NOMO-1 (cell line): Measurements from ENCODE around the gene NPIPB2.

Source experiments
- DNase-seq, 2 experiments: peaks; one replicate each; lab custom pipeline; 2025; ENCODE audit not compliant: unreplicated experiment in 2 of 2; lab: John Stamatoyannopoulos, UW

NPIPB2 gene

GRCh38 chr16:11907160-11907970 is 34.5 kb downstream of the NPIPB2 start:
- DNase-seq, result no peak

- no peak for DNase-seq
Observed at GRCh38 chr16:11903906-11904305, 37.9 kb downstream of the NPIPB2 start.

GRCh38 chr16:11901091-11901490 is 40.8 kb downstream of the NPIPB2 start:
- DNase-seq, result no peak

GRCh38 chr16:11896486-11897176 is 45.2 kb downstream of the NPIPB2 start:
- DNase-seq, result no peak

- DNase-seq, result no peak
Observed at GRCh38 chr16:11893571-11893970, 48.3 kb downstream of the NPIPB2 start.

- DNase-seq, result peak in 1 of 2 experiments; percentile 15
Observed at GRCh38 chr16:11892761-11893160, 49.1 kb downstream of the NPIPB2 start.

GRCh38 chr16:11890231-11890965 is 51.4 kb downstream of the NPIPB2 start:
- DNase-seq, result peak in 1 of 2 experiments; percentile 7

- DNase-seq, result no peak
Observed at GRCh38 chr16:11886881-11887280, 55.0 kb downstream of the NPIPB2 start.

GRCh38 chr16:11884035-11884434 is 57.8 kb downstream of the NPIPB2 start:
- DNase-seq, result no peak

GRCh38 chr16:11880007-11880406 is 61.8 kb downstream of the NPIPB2 start:
- DNase-seq, result no peak

- DNase-seq, result no peak
Observed at GRCh38 chr16:11877374-11877773, 64.5 kb downstream of the NPIPB2 start.
